Type B pancreatic cell (in vitro differentiated cells): ENCODE measurements around the gene DCLRE1B. TPM values are rescaled to one million over a fixed set of nuclear protein-coding genes. Genes with fewer than 3 reads are reported as not detected.

Experiments
- DNase-seq: peaks from one replicate; pipeline ENCODE4 v3.0.0; 2021; ENCODE audit warnings: mixed read lengths; ENCODE audit not compliant: unreplicated experiment; ENCODE audit errors: extremely low spot score
- H3K27ac Mint-ChIP-seq: 2 replicates; pipeline ENCODE4 v1.8.0; 2021; ENCODE audit warnings: mild to moderate bottlenecking, mixed read lengths
- H3K27me3 Mint-ChIP-seq: 2 replicates; pipeline ENCODE4 v1.8.0; 2021; ENCODE audit warnings: mixed read lengths
- H3K36me3 Mint-ChIP-seq: 2 replicates; pipeline ENCODE4 v1.8.0; 2021; ENCODE audit warnings: mixed read lengths
- H3K4me1 Mint-ChIP-seq: one replicate; pipeline ENCODE4 v1.8.0; 2021; ENCODE audit warnings: mixed read lengths; ENCODE audit not compliant: unreplicated experiment
- H3K4me3 Mint-ChIP-seq: 2 replicates; pipeline ENCODE4 v1.8.0; 2021; ENCODE audit warnings: mild to moderate bottlenecking, mixed read lengths
- H3K9me3 Mint-ChIP-seq: 2 replicates; pipeline ENCODE4 v1.8.0; 2021; ENCODE audit warnings: mixed read lengths
- total RNA-seq: library from RNA; stranded (reverse); gene quantifications from 2 replicates; pipeline ENCODE4 v1.2.1, GENCODE V29; 2021; ENCODE audit warnings: low replicate concordance
- TF ChIP-seq, protein P1 (sequence below): fragments of 200-600 bp; sonication (generic); conservative IDR thresholded peaks from 2 replicates; pipeline ENCODE4 v1.5.0; 2021; ENCODE audit warnings: antibody characterized with exemption, mild to moderate bottlenecking

The DCLRE1B gene
- total RNA-seq, 1 donor from 2014 or later: 16.0 TPM

DNA sequence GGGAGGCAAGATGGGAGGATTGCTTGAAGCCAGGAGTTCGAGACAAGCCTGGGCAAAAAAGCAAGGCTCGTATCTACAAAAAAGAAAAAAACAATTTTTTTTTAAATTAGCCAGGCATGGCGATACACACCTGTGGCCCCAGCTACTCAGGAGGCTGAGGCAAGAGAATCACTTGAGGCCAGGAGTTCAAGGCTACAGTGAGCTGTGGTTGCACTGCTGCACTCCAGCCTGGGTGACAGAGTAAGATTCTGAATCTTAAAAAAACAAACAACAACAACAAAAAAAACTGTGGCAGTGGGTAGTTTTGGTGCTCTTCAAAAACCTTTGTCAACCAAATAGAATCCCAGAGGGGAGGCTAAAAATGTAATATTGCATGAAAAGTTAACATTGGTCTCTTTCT lies 34.3 kb upstream of the DCLRE1B start:
- Mint-ChIP-seq H3K4me1 (no peaks in the 10 kb centered on the region), H3K27ac (no peak overlapping the region), H3K4me3 (no peak overlapping the region), H3K27me3 (no peaks in the 10 kb centered on the region), H3K36me3 (no peaks in the 10 kb centered on the region), H3K9me3 (no peaks in the 10 kb centered on the region)
- no peak for DNase-seq
- TF ChIP-seq, protein P1, sequence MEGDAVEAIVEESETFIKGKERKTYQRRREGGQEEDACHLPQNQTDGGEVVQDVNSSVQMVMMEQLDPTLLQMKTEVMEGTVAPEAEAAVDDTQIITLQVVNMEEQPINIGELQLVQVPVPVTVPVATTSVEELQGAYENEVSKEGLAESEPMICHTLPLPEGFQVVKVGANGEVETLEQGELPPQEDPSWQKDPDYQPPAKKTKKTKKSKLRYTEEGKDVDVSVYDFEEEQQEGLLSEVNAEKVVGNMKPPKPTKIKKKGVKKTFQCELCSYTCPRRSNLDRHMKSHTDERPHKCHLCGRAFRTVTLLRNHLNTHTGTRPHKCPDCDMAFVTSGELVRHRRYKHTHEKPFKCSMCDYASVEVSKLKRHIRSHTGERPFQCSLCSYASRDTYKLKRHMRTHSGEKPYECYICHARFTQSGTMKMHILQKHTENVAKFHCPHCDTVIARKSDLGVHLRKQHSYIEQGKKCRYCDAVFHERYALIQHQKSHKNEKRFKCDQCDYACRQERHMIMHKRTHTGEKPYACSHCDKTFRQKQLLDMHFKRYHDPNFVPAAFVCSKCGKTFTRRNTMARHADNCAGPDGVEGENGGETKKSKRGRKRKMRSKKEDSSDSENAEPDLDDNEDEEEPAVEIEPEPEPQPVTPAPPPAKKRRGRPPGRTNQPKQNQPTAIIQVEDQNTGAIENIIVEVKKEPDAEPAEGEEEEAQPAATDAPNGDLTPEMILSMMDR: no peak

DNA sequence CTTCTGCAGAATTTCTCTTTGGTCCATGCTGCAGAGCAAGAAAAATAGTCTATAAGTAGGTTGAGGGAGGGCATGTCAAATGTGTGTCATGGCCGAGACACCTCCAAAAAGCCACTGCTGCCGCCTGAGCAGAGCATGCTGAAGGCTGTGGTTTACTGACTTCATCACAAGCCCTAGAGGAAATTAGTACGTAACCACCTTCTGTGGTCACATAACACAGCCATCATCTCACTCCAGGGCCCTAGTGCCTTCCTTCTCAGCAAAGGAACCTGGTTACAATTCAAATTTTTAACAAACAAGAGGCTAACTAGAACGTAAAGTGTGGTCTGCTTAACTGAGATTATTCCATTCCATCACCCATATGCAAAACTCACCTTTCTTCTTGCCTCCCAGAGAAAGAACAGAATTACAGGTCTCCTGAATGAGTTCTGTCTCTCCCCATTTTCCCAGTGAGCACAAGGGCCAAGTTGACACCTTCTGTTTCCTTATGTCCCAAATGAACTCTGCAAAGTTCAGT lies 33.5 kb upstream of the DCLRE1B start, which contains the start of gene PTPN22:
TSS of gene PTPN22 (minus strand) at position 116 of the 517 bp plus-strand sequence.
- H3K4me1 Mint-ChIP-seq: no peaks in the 10 kb centered on the region
- no peak within 1 kb of the TSS for H3K27ac Mint-ChIP-seq
- no peaks in the 10 kb centered on the region for H3K27me3 Mint-ChIP-seq
- TF ChIP-seq, protein P1: no peak
- H3K4me3 Mint-ChIP-seq: no peak within 1 kb of the TSS
- no peaks in the 10 kb centered on the region for H3K9me3 Mint-ChIP-seq
- no peak for DNase-seq
- H3K36me3 Mint-ChIP-seq: no peaks in the 10 kb centered on the region

DNA sequence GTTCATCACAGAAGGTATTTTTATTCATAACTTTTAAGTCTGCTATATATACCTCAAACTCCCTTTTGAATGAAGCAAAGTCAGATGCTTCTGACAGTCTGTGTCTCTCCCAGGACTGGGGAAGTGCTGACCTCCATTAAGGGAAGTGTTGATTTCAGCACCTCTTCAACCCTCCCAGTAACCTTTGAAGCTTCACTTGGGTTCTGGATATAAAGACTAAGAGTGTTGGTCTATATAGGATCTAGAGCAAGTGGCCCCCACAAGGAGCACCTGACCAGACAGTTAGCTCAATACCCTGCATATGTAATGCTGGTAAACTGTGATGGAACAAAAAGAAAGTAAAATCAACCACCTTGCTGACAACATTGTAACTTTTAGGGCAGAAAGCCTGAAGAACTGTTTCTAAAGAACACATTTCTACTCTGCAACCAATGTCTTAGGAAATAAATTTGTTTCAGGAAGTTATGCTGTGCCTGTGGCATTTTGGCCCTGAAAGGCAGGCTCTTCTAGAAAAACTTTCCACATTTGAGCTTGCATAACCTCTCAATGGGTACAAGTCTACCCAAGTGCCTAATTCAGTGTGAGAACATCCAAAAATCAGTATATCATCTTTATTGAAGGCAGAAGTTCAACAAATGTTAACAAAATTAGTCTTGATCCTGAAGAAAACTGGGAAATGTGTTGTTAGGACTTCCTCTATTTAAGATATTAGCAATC lies 32.7 kb upstream of the DCLRE1B start:
- Mint-ChIP-seq H3K27ac (no peak overlapping the region), H3K27me3 (no peaks in the 10 kb centered on the region), H3K4me3 (no peak overlapping the region), H3K36me3 (no peaks in the 10 kb centered on the region), H3K9me3 (no peaks in the 10 kb centered on the region), H3K4me1 (no peaks in the 10 kb centered on the region)
- TF ChIP-seq, protein P1: no peak
- no peak for DNase-seq

DNA sequence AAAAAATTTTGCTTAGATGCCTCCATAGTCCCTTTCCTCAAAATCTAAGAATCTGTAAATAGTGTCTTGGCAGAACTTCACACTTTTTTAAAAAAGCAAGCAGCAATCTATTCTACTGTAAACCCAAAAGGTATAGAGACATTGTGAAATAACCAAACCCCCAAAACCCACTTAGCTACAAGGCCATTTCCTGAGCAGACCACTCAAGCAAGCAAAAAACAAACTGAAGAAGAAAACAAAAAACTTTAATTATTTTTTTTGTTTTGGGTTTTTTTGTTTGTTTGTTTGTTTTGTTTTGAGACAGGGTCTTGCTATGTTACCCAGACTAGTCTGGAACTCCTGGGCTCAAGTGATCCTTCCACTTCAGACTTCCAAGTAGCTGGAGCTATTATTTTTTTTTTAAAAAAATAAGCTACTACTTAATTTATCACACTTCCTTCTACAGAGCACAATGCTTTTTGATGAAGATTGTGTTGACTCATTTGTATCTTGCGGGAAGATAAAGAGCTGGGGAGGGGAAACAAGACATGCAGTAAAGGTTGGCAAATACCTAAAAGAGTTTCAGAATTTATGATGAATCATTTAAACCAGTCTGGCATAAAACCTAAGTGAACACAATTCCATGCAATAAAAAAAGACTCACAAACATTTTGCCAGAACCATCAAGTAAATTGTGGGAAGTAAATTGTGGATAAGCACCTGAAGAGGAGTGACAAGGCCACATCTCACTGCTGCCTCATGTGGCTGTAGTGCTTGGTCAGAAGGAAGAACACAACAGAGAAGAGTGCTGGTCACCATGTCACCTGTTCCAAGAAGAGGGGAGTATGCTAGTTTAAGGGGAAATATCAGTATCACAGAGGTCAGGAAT lies 30.9 kb upstream of the DCLRE1B start:
- H3K4me1 Mint-ChIP-seq: no peaks in the 10 kb centered on the region
- H3K36me3 Mint-ChIP-seq: no peaks in the 10 kb centered on the region
- H3K27me3 Mint-ChIP-seq: no peaks in the 10 kb centered on the region
- no peaks in the 10 kb centered on the region for H3K9me3 Mint-ChIP-seq
- no peak overlapping the region for H3K4me3 Mint-ChIP-seq
- TF ChIP-seq, protein P1: peak; percentile 20
- DNase-seq: no peak
- H3K27ac Mint-ChIP-seq: no peak overlapping the region

DNA sequence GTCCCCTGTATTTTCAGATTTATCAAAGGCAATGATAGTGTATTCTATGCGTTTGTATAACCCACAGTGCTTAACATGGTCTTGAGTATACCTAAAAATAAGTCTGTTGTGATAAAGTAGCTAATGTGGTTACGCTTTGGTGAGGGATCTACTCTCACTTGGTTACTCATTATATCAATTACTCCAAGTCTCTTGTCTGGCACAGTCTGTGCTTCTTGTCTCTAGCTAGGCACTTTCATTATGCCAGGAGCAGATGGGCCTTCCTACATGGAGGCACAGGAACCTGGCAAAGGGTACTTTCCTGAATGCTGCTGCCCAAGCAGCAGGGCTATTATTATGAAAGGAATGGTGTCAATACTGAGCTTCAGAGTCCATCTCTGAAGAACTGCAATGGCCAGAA lies 29.4 kb upstream of the DCLRE1B start:
- Mint-ChIP-seq H3K4me3 (no peak overlapping the region), H3K27ac (no peak overlapping the region), H3K4me1 (no peaks in the 10 kb centered on the region), H3K27me3 (no peaks in the 10 kb centered on the region), H3K36me3 (no peaks in the 10 kb centered on the region), H3K9me3 (no peaks in the 10 kb centered on the region)
- DNase-seq: no peak
- TF ChIP-seq, protein P1: no peak
